LoVo (cell line): ENCODE measurements around the gene SDK1.

ENCODE experiments used
- DNase-seq: peaks from one replicate; pipeline ENCODE4 v3.0.0-alpha.2; 2016; ENCODE audit warnings: low spot score

Gene SDK1

GRCh38 chr7:3300651-3301448 lies at the start of gene SDK1:
Gene SDK1 (plus strand): TSS chr7:3301252. CDS start chr7:3301587, 335 bp downstream.
- DNase-seq = no peak

GRCh38 chr7:3254718-3255117 lies 46.3 kb upstream of the SDK1 start:
- DNase-seq = no peak

- DNase-seq = no peak
Observed at GRCh38 chr7:3259711-3260400, 41.2 kb upstream of the SDK1 start.

- DNase-seq = no peak
Observed at GRCh38 chr7:3260401-3260715, 40.7 kb upstream of the SDK1 start.

- DNase-seq = no peak
Observed at GRCh38 chr7:3264693-3265339, 36.2 kb upstream of the SDK1 start.

DNA sequence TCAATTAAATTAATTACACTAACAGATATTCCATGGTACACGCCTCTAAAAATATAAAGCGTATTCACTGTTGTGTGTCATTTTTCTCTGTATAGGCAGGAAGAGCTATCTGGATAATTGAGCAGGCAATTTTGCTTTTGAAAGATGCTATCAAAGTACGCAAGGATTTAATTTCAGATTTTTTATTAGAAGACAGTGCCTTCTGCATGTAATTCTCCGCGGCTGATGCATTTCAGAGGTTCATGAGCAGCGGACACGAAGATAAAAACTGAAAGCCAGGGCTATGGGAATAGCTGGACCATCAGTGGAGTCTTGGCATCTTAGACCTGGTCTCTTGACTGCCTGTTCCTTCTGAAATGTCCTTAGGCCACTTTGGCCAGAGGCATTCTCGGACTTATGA lies 35.7 kb upstream of the SDK1 start:
- no peak for DNase-seq

GRCh38 chr7:3266240-3266639 lies 34.8 kb upstream of the SDK1 start:
- DNase-seq = no peak

DNA sequence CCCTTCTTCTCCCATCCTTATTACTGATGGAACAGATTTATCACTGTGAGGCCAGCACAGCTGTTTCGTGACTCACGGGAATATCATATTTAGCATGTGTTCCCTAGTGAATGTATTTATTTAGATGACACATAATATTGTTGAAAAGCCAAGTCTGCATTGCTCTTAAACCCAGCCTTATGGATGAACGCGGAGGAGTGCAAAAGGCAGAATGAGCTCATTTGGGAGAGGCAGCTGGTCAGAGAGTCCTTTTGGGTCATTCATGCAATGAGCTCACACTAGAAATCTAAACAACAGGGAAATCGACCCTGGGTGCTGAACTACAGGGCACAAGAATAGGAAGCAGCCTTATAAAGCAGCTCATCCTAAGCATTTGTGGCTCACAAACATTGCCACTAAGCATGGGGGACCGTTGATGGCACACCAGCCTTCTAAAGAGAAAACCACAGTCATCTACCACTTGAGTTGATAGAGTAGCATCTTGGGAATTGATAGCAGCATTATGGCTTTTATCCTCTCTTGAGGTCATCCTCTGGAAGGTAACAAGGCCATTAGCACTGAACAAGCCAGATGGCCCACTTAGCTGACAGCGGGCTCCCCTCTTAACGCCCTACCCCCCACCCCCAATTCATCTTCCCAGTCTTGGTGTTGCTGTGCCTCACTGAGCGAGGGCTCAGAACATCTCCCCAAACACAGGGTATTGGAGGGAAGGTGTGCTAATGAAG lies 32.9 kb upstream of the SDK1 start:
- no peak for DNase-seq

DNA sequence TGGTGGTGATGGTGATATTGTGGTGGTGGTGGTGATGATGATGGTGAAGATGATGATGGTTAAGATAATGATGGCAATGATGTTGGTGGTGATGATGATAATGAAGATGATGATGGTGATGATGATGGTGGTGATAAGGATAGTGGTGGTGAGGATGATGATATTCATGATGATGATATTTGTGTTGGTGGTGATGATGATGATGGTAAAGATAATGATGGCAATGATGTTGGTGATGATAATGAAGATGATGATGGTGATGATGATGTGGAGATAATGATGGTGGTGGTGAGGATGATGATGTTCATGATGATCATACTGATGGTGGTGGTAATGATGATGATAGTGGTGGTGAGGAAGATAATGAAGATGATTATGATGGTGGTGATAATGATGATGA lies 30.7 kb upstream of the SDK1 start:
- no peak for DNase-seq

DNA sequence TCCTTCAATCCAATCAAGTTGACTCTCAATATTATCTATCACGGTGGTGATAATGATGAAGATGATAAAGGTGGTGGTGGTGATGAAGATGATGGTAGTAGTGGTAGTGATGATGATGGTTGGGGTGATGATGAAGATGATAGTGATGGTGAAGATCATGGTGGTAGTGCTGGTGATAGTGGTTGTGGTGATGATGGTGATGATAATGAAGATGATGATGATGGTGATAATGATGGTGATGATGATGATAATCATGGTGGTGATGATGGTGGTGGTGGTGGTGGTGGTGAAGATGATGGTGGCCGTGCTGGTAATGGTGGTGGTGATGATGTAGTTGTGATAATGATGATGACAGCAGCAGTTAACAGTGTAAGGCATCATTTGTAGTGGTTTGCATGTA lies 29.8 kb upstream of the SDK1 start:
- no peak for DNase-seq

- DNase-seq = no peak
Observed at GRCh38 chr7:3272691-3273141, 28.3 kb upstream of the SDK1 start.

- DNase-seq = no peak
Observed at GRCh38 chr7:3274131-3274530, 26.9 kb upstream of the SDK1 start.

DNA sequence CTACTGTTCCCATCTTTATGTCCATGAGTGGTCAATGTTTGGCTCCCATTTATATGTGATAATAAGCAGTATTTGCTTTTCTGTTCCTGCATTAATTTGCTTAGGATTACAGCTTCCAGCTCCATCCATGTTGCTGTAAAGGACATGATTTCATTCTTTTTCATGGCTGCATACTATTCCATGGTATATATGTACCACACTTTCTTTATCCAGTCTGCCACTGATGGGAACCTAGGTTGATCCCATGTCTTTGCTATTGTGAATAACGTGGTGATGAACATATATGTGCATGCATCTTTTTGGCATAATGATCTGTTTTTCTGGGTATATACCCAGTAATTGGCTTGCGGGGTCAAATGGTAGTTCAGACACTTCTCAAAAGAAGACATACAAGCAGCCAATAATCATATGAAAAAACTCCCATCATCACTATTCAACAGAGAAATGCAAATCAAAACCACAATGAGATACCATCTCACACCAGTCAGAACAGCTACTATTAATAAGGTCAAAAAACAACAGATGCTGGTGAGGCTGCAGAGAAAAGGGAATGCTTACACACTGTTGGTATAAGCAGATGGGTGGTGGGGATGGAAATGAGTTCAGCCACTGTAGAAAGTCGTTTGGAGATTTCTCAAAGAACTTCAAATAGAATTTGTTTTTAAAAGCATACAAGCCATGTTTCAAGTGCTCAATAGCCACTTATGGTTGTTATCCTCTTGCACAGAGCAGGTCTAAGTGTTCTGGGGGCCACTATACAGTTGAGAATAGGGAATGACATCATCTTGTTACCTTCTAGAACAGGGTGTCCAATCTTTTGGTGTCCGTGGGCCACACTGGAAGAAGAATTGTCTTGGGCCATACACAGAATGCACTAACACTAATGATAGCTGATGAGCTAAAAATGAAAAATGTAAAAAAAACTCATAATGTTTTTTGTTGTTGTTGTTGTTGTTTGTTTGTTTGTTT lies 23.2 kb upstream of the SDK1 start:
- DNase-seq = no peak

GRCh38 chr7:3279147-3279818 lies 21.8 kb upstream of the SDK1 start:
- no peak for DNase-seq

GRCh38 chr7:3280445-3280844 lies 20.6 kb upstream of the SDK1 start:
- DNase-seq = no peak

DNA sequence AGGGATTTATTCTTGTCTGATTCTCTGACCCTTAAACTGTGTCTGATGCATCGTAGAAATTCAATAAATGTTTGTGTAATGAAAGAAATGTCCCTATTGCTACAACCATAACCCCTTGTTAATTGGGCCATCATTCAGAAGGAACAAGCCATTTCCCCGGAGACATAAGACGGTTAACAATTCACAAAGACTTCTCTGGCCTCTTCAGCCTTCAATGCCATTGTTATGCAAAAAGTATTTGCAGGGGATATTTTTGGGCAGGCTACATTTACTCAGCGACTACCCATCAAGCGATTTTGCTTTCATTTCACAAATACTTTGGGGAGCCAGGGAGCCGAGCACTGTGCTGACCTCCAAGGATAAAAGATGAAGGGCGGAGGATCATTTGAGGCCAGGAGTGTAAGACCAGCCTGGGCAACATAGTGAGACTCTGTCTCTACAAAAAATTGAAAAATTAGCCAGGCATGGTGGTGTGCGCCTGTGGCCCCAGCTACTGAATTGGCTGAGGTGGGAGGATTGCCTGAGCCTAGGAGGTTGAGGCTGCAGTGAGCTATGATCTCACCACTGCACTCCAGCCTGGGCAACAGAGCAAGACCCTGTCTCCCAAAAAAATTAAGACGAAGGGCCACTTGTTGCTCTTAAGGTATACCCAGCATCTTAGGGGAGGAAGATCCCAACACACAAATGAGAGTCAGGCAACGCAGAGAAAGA lies 20.0 kb upstream of the SDK1 start:
- no peak for DNase-seq

- no peak for DNase-seq
Observed at GRCh38 chr7:3282457-3282856, 18.6 kb upstream of the SDK1 start.

DNA sequence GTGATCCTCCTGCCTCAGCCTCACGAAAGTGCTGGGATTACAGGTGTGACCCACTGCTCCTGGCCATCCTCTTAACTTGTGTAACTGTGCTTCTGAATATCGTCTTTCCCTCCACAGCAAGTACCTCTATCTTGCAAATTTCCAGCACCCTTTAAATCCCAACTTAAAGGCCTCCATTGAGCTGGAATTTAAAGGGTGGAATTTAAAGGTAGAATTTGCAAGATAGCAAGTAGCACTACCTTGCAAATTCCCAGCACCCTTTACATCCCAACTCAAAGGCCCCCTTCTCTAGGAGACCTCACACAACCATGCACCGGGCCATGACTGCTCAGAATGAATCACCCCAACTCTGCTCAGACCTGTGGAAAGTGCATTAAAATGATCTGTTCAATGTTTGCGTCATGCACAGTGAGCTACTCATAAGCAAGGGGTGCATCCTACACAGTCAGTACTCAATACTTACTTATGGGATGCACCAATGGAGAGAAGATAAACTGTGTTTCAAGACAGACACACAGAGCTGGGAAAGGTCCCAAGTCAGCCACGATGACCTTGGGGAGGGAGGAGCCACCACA lies 17.8 kb upstream of the SDK1 start:
- DNase-seq = no peak

DNA sequence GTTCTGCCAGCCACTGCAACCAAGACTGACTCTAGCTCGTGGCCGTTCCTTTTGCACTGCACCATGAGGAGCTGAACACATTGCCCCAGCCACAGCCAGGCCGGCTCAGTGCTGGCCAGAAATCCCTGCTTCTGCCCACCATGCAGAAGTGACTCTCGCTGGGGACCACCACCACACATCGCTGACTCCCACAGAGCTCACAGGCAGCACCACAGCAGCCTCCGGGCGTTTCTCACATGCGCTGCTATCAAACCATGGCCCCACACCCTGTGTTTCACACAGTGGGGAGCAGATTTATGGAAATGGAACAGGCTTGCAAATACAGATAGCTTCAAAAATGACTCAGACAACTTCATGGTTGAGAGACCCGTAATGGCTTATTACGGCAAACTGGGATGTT lies 15.4 kb upstream of the SDK1 start:
- no peak for DNase-seq

GRCh38 chr7:3289996-3290395 lies 11.1 kb upstream of the SDK1 start:
- DNase-seq = no peak
